Uterus (tissue), 4 donors: ENCODE measurements around the gene PSMB8. TPM values are rescaled to one million over a fixed set of nuclear protein-coding genes. Genes with fewer than 3 reads are reported as not detected.

Source experiments
- DNase-seq, 2 donors: peaks; one replicate each; pipeline ENCODE4 v3.0.0-alpha.2; 2019 to 2020
- H3K27ac ChIP-seq, 2 donors: fragments of 200-600 bp; sonication (generic); 1 replicate in 1 of 2; 2 replicates in 1 of 2; pipeline ENCODE4 v1.5.1; 2016 to 2018
- H3K27me3 ChIP-seq, 2 donors: fragments of 200-600 bp; sonication (generic); one replicate each; pipeline ENCODE4 v1.5.1; 2018 to 2019; ENCODE audit warnings: control low read depth in 1 of 2
- H3K36me3 ChIP-seq, 2 donors: fragments of 200-600 bp; sonication (generic); one replicate each; pipeline ENCODE4 v1.5.1; 2019; ENCODE audit warnings: control low read depth in 1 of 2
- H3K4me1 ChIP-seq, 2 donors: fragments of 200-600 bp; sonication (generic); one replicate each; pipeline ENCODE4 v1.5.1; 2018 to 2019; ENCODE audit warnings: control low read depth in 1 of 2
- H3K4me3 ChIP-seq, 2 donors: fragments of 200-600 bp; sonication (generic); 1 replicate in 1 of 2; 2 replicates in 1 of 2; pipeline ENCODE4 v1.5.1; 2018 to 2019; ENCODE audit warnings: mild to moderate bottlenecking in 1 of 2
- H3K9me3 ChIP-seq, 2 donors: fragments of 200-600 bp; sonication (generic); one replicate each; pipeline ENCODE4 v1.5.1; 2019; ENCODE audit warnings: control low read depth in 1 of 2
- CTCF ChIP-seq, 4 experiments: fragments of 200-600 bp in 2 of 4; fragments of 450-650 bp in 2 of 4; sonication (generic) in 2 of 4; IDR thresholded peaks; one replicate each; pipeline ENCODE4 v1.5.1; 2016 to 2019; ENCODE audit warnings: antibody characterized with exemption in 4 of 4, mild to moderate bottlenecking in 2 of 4, moderate library complexity in 1 of 4
- POLR2A ChIP-seq, 2 donors: fragments of 450-650 bp; IDR thresholded peaks; one replicate each; pipeline ENCODE4 v1.6.1; 2016; ENCODE audit warnings: antibody characterized with exemption in 2 of 2, mild to moderate bottlenecking in 1 of 2, moderate library complexity in 1 of 2
- intact Hi-C: fragments of 100-400 bp; cut with DNase I; formaldehyde crosslinking; loops from one replicate; pipeline ENCODE4 v1.15.1; 2023; ENCODE audit warnings: low total_unique reads
- total RNA-seq, 4 donors: library from RNA; depleted of rRNA in 3 of 4; stranded (reverse); fragments of >200 nt in 3 of 4; gene quantifications; one replicate each; pipeline versions ENCODE4 v1.1.0 to v1.2.4, GENCODE V29; 2014 to 2023
- donor health status: DM: yes; HTN: yes; CAD: no.

Gene PSMB8
- total RNA-seq, 4 donors from 2014 or later, result 23.5 to 60.1 (median 27.2) TPM

GRCh38 chr6:32855467-32856174, 11.8 kb upstream of the PSMB8 start:
- no peaks in the 10 kb centered on the region for H3K36me3 ChIP-seq
- no peak overlapping the region for H3K4me3 ChIP-seq
- intact Hi-C loops, result no loop called here
- no peaks in the 10 kb centered on the region for H3K9me3 ChIP-seq
- peaks cover 7 to 9% of the 10 kb centered on the region in 2 donors for H3K4me1 ChIP-seq
- TF ChIP-seq CTCF (IDR thresholded peaks at IDR 0.05), result no peak
- no peak for TF ChIP-seq POLR2A (IDR thresholded peaks at IDR 0.05)
- no peak for DNase-seq
- H3K27me3 ChIP-seq, result no peaks in the 10 kb centered on the region
- H3K27ac ChIP-seq, result peak overlapping the region; percentile 97 to 99

- peak overlapping the region; percentile 61 to 87 for H3K4me3 ChIP-seq
- no peaks in the 10 kb centered on the region for H3K27me3 ChIP-seq
- peaks cover 7 to 9% of the 10 kb centered on the region in 2 donors for H3K4me1 ChIP-seq
- peak overlapping the region; percentile 97 to 99 for H3K27ac ChIP-seq
- H3K9me3 ChIP-seq, result no peaks in the 10 kb centered on the region
- intact Hi-C loops, result no loop called here
- no peaks in the 10 kb centered on the region for H3K36me3 ChIP-seq
- TF ChIP-seq CTCF (IDR thresholded peaks at IDR 0.05) (no peak), POLR2A (IDR thresholded peaks at IDR 0.05) (no peak)
- DNase-seq, result peak; percentile 47 to 65
Measured at GRCh38 chr6:32854376-32855178, 10.7 kb upstream of the PSMB8 start.

- TF ChIP-seq CTCF (IDR thresholded peaks at IDR 0.05) (peak; percentile 88 to 95 (median 92)), POLR2A (IDR thresholded peaks at IDR 0.05) (peak; percentile 94)
- Histone ChIP-seq H3K4me1 (peaks cover 7 to 9% of the 10 kb centered on the region in 2 donors), H3K27me3 (no peaks in the 10 kb centered on the region)
Measured at GRCh38 chr6:32853541-32854375, 9.9 kb upstream of the PSMB8 start, which contains the start of the genes PSMB9 and TAP1. PSMB9 (plus strand) TSS chr6:32854192; CDS start chr6:32854230, 38 bp downstream. TAP1 (minus strand) TSS chr6:32853704; CDS start chr6:32853636, 68 bp downstream.

GRCh38 chr6:32852844-32853540, 9.1 kb upstream of the PSMB8 start:
- peak overlapping the region; percentile 97 to 99 for H3K27ac ChIP-seq
- TF ChIP-seq CTCF (IDR thresholded peaks at IDR 0.05) (no peak), POLR2A (IDR thresholded peaks at IDR 0.05) (no peak)
- H3K4me1 ChIP-seq, result peaks cover 7 to 9% of the 10 kb centered on the region in 2 donors
- intact Hi-C loops, result no loop called here
- no peaks in the 10 kb centered on the region for H3K9me3 ChIP-seq
- H3K27me3 ChIP-seq, result no peaks in the 10 kb centered on the region
- DNase-seq, result peak; percentile 50
- H3K4me3 ChIP-seq, result peak overlapping the region; percentile 61 to 87
- no peaks in the 10 kb centered on the region for H3K36me3 ChIP-seq

More at GRCh38 chr6:32853541-32854375, 9.9 kb upstream of the PSMB8 start, which contains the start of the genes PSMB9 and TAP1:
- no peaks in the 10 kb centered on the region for H3K9me3 ChIP-seq
- H3K27ac ChIP-seq, result peak within 1 kb of the TSS; percentile 97 to 99
- peak within 1 kb of the TSS; percentile 61 to 87 for H3K4me3 ChIP-seq
- no peaks in the 10 kb centered on the region for H3K36me3 ChIP-seq
- intact Hi-C loops, result no loop called here
- peak; percentile 95 to 97 for DNase-seq
